Stomach (tissue), 9 donors: Measurements from ENCODE around the gene PTGDR2. TPM values are rescaled to one million over a fixed set of nuclear protein-coding genes. Genes with fewer than 3 reads are reported as not detected.

Experiments
- DNase-seq, 2 donors: peaks; one replicate each; pipeline versions ENCODE4 v3.0.0 to v3.0.0-alpha.2; 2013 to 2019
- H3K27ac ChIP-seq, 5 donors: fragments of 200-600 bp in 4 of 5; sonication (generic) in 4 of 5; one replicate each; pipeline ENCODE4 v1.5.1; 2013 to 2019; ENCODE audit warnings: mild to moderate bottlenecking in 1 of 5, moderate library complexity in 1 of 5
- H3K27me3 ChIP-seq, 3 donors: fragments of 200-600 bp; sonication (generic); one replicate each; pipeline ENCODE4 v1.5.1; 2017 to 2019; ENCODE audit warnings: mixed run types in 1 of 3
- H3K36me3 ChIP-seq, 4 donors: fragments of 200-600 bp; sonication (generic); 1 replicate in 3 of 4; 2 replicates in 1 of 4; pipeline ENCODE4 v1.5.1; 2016 to 2019
- H3K4me1 ChIP-seq, 4 donors: fragments of 200-600 bp; sonication (generic); one replicate each; pipeline ENCODE4 v1.5.1; 2016 to 2019
- H3K4me3 ChIP-seq, 4 donors: fragments of 200-600 bp; sonication (generic) in 3 of 4; one replicate each; pipeline ENCODE4 v1.5.1; 2016 to 2019; ENCODE audit warnings: mild to moderate bottlenecking in 1 of 4
- H3K9me3 ChIP-seq, 4 donors: fragments of 200-600 bp; sonication (generic); one replicate each; pipeline ENCODE4 v1.5.1; 2016 to 2019
- EP300 ChIP-seq: sonication (generic); formaldehyde crosslinking; IDR thresholded peaks from one replicate; pipeline ENCODE4 v1.6.1; 2017; ENCODE audit warnings: antibody characterized with exemption
- POLR2A ChIP-seq, 4 donors: fragments of 450-650 bp; IDR thresholded peaks; one replicate each; pipeline ENCODE4 v1.6.1; 2016; ENCODE audit warnings: antibody characterized with exemption in 4 of 4, control low read depth in 2 of 4, mild to moderate bottlenecking in 1 of 4, moderate library complexity in 1 of 4
- POLR2AphosphoS5 ChIP-seq, 3 donors: sonication (generic); formaldehyde crosslinking; IDR thresholded peaks; one replicate each; pipeline ENCODE4 v1.6.1; 2016; ENCODE audit warnings: antibody characterized with exemption in 3 of 3
- WGBS, 5 donors: extraction: QIAGEN DNeasy Blood & Tissue Kit in 3 of 5; methylation state at CpG; one replicate each; pipeline versions ENCODE4 v1.1.5 to v1.1.7; 2013 to 2018; 5-methylcytosine and 5-hydroxymethylcytosine counted together
- intact Hi-C: fragments of 100-400 bp; cut with DNase I; formaldehyde crosslinking; loops from one replicate; pipeline ENCODE4 v1.15.1; 2023; ENCODE audit warnings: low total_unique reads
- polyA plus RNA-seq, 3 donors: library from polyadenylated mRNA; stranded (reverse); fragments of 200-250 nt; gene quantifications; one replicate each; pipeline ENCODE4 v1.2.3, GENCODE V29; 2013
- total RNA-seq, 5 donors: library from RNA; depleted of rRNA; stranded (reverse); fragments of >200 nt; gene quantifications; one replicate each; pipeline versions ENCODE4 v1.1.0 to v1.2.3, GENCODE V29; 2014 to 2016
- TF ChIP-seq, protein P1 (sequence below), 7 experiments: fragments of 450-650 bp in 4 of 7; fragments of 200-600 bp in 3 of 7; sonication (generic) in 3 of 7; IDR thresholded peaks; one replicate each; pipeline ENCODE4 v1.5.1; 2016 to 2019; ENCODE audit warnings: antibody characterized with exemption in 7 of 7, control low read depth in 2 of 7, mild to moderate bottlenecking in 1 of 7
- donor health status: healthy with polysubstance abuse.
- donor health status: Bipolar disorder and iron deficiency.
- donor health status: healthy.

Gene PTGDR2
- total and polyA plus RNA-seq, 8 donors: 2.1 to 67.8 (median 12.3) TPM; not detected in 2

DNA sequence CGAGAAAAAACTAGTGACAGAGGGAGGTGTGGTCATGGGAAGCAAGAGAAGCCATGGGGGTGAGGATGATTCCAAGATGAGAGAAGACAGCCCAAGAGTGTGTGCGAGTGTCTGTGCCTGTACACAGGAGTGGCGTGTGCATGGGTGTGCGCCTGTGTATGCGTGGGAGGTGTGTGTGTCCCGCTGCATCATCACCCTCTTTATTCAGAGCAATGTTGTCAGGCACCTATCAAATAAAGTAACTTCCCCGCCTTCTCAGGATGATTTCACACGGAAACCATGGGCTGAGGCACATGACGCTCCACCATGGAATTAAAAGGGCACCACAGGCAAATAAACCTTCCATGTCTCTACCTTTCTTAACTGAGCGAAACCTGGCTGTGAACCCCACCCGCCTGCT, 46.1 kb downstream of the PTGDR2 start:
- Histone ChIP-seq H3K4me3 (no peak overlapping the region), H3K27me3 (no peaks in the 10 kb centered on the region), H3K27ac (no peak overlapping the region), H3K4me1 (no peaks in the 10 kb centered on the region), H3K36me3 (no peaks in the 10 kb centered on the region), H3K9me3 (no peaks in the 10 kb centered on the region)
- intact Hi-C loops: no loop called here
- TF ChIP-seq, protein P1, sequence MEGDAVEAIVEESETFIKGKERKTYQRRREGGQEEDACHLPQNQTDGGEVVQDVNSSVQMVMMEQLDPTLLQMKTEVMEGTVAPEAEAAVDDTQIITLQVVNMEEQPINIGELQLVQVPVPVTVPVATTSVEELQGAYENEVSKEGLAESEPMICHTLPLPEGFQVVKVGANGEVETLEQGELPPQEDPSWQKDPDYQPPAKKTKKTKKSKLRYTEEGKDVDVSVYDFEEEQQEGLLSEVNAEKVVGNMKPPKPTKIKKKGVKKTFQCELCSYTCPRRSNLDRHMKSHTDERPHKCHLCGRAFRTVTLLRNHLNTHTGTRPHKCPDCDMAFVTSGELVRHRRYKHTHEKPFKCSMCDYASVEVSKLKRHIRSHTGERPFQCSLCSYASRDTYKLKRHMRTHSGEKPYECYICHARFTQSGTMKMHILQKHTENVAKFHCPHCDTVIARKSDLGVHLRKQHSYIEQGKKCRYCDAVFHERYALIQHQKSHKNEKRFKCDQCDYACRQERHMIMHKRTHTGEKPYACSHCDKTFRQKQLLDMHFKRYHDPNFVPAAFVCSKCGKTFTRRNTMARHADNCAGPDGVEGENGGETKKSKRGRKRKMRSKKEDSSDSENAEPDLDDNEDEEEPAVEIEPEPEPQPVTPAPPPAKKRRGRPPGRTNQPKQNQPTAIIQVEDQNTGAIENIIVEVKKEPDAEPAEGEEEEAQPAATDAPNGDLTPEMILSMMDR (IDR thresholded peaks at IDR 0.05): no peak
- TF ChIP-seq POLR2AphosphoS5 (IDR thresholded peaks at IDR 0.05): no peak
- TF ChIP-seq EP300: no peak
- TF ChIP-seq POLR2A (IDR thresholded peaks at IDR 0.05): no peak
- DNase-seq: no peak
- WGBS, 5 donors: 81 to 93% (median 87%) methylated on average over 11 of the region's 11 CpGs

DNA sequence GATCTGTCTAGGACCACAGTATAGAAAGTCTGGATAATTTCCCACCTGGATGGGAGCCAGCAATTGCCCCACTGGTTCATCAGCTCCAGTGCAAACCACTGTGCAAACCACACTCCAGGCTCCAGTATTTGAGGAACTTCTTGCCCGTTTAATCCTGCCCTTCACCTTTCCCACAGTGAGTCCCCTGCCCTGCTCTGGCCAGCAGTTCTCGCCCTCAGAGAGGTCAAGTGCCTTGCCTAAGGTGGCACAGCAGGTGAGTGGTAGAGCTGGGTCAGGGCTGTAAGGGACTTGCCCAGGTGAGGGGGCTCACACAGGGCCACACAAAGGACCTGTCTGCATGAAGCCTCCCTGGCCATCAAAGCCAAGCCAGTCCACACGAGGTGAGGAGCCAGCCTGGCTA, 46.5 kb downstream of the PTGDR2 start:
- no peaks in the 10 kb centered on the region for H3K9me3 ChIP-seq
- no peak overlapping the region for H3K4me3 ChIP-seq
- 56 to 69% (median 57%) methylated on average over 3 of the region's 3 CpGs for WGBS, 5 donors
- H3K4me1 ChIP-seq: no peaks in the 10 kb centered on the region
- H3K27ac ChIP-seq: no peak overlapping the region
- no peak for DNase-seq
- H3K27me3 ChIP-seq: no peaks in the 10 kb centered on the region
- intact Hi-C loops: no loop called here
- TF ChIP-seq, protein P1 (IDR thresholded peaks at IDR 0.05): no peak
- TF ChIP-seq EP300: no peak
- no peak for TF ChIP-seq POLR2AphosphoS5 (IDR thresholded peaks at IDR 0.05)
- TF ChIP-seq POLR2A (IDR thresholded peaks at IDR 0.05): no peak
- H3K36me3 ChIP-seq: no peaks in the 10 kb centered on the region

DNA sequence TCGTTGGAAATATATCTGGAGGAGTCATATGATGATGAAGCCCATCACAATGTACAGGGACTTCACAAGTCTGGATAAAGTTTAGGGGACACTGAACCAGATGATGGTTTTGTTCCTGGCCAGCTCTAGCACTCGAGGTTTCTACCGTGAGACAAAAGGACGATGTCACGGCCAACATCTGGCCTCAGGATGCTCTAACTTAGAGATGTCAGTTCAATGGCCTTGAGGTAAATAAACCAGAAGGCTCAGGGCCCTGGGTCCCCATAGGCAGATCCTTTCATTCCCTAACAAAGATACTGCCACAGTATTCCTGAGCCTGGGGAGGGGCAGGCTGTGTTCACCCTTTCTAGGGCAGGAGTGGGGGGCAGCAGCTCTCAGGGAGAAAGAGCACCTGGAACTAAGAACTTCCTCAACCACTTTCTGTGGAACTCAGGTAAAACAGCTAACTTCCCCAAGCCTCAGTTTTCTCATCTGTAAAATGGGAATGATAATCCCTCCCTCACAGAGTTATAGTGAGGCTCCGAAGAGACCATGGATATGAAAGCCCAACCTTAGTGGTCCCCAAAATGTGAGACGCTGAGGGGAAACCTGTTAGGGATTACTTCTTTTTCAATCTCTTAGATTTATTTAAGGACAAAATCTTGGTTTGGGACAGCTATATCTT, 52.3 kb downstream of the PTGDR2 start:
- no peak overlapping the region for H3K27ac ChIP-seq
- no peak for TF ChIP-seq EP300
- no peak for TF ChIP-seq POLR2A (IDR thresholded peaks at IDR 0.05)
- TF ChIP-seq, protein P1 (IDR thresholded peaks at IDR 0.05): no peak
- no peak for TF ChIP-seq POLR2AphosphoS5 (IDR thresholded peaks at IDR 0.05)
- no peaks in the 10 kb centered on the region for H3K36me3 ChIP-seq
- H3K4me1 ChIP-seq: no peaks in the 10 kb centered on the region
- no peak overlapping the region for H3K4me3 ChIP-seq
- peaks cover 0 to 21% (median 0%) of the 10 kb centered on the region in 3 donors for H3K27me3 ChIP-seq
- WGBS, 5 donors: 76 to 85% (median 82%) methylated on average over 7 of the region's 7 CpGs
- no peak for DNase-seq
- no peaks in the 10 kb centered on the region for H3K9me3 ChIP-seq
- intact Hi-C loops: no loop called here

DNA sequence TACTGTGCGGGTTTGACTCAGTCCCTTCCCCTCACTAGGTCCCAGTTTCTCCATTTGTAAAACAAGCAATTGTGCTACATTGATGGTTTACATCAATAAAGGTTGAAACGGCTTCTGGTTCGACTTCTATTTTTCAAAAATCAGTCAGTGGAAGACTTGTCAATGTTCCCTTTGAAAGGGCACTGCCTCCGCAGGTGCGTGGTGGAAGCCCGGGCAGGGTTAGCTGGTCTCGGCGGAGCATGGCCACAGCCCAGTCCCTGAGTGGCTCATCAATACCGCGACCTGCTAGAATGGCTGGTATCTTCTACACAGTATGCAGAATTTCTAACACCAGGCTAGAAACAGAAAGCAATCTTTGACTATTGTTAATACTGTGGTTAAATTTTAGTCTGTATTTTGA, 54.6 kb downstream of the PTGDR2 start:
- Histone ChIP-seq H3K27me3 (peaks cover 0 to 32% (median 0%) of the 10 kb centered on the region in 3 donors), H3K4me3 (no peak overlapping the region), H3K4me1 (no peaks in the 10 kb centered on the region), H3K36me3 (no peaks in the 10 kb centered on the region), H3K9me3 (no peaks in the 10 kb centered on the region), H3K27ac (no peak overlapping the region)
- 88 to 92% (median 90%) methylated on average over 10 of the region's 10 CpGs for WGBS, 5 donors
- DNase-seq: no peak
- intact Hi-C loops: no loop called here
- TF ChIP-seq POLR2A (IDR thresholded peaks at IDR 0.05) (no peak), EP300 (no peak), POLR2AphosphoS5 (IDR thresholded peaks at IDR 0.05) (no peak)
- TF ChIP-seq, protein P1 (IDR thresholded peaks at IDR 0.05): no peak

Other genes starting within 250 kb of the PTGDR2 start
- 1 to 10 TPM in 4 of 5 donors, not detected in 1; 2.6 to 8.9 (median 7.5) TPM for gene MS4A8, start 156.3 kb downstream of the PTGDR2 start, total RNA-seq
- 1 to 10 TPM; 2.3 to 5.7 (median 3.7) TPM for gene MS4A8, start 156.3 kb downstream of the PTGDR2 start, polyA plus RNA-seq
- not detected for gene MS4A18, start 131.2 kb downstream of the PTGDR2 start, total RNA-seq
- gene MS4A18, start 131.2 kb downstream of the PTGDR2 start, polyA plus RNA-seq: under 1 TPM in 1 of 3 donors, not detected in 2; 0.19 TPM
- not detected for gene MS4A15, start 99.1 kb downstream of the PTGDR2 start, total RNA-seq
- gene MS4A15, start 99.1 kb downstream of the PTGDR2 start, polyA plus RNA-seq: not detected
- gene MS4A10, start 70.6 kb downstream of the PTGDR2 start, total RNA-seq: under 1 TPM in 1 of 5 donors, not detected in 4; 0.18 TPM
- gene MS4A10, start 70.6 kb downstream of the PTGDR2 start, polyA plus RNA-seq: not detected
- gene CCDC86, start 13.8 kb downstream of the PTGDR2 start, total RNA-seq: 10 to 100 TPM in 3 of 5 donors, 1 to 10 TPM in 2; 7.0 to 37.9 (median 12.9) TPM
- 10 to 100 TPM; 15.2 to 18.6 (median 17.1) TPM for gene CCDC86, start 13.8 kb downstream of the PTGDR2 start, polyA plus RNA-seq
- gene ZP1, start 11.6 kb upstream of the PTGDR2 start, total RNA-seq: under 1 TPM in 1 of 5 donors, not detected in 4; 0.72 TPM
- 1 to 10 TPM in 2 of 3 donors, under 1 TPM in 1; 0.43 to 8.6 (median 4.1) TPM for gene ZP1, start 11.6 kb upstream of the PTGDR2 start, polyA plus RNA-seq
- 10 to 100 TPM in 4 of 5 donors, 1 to 10 TPM in 1; 3.5 to 71.9 (median 41.9) TPM for gene PRPF19, start 50.6 kb upstream of the PTGDR2 start, total RNA-seq
- gene PRPF19, start 50.6 kb upstream of the PTGDR2 start, polyA plus RNA-seq: 10 to 100 TPM; 54.7 to 86.1 (median 67.2) TPM
- 10 to 100 TPM; 27.4 to 97.0 (median 80.8) TPM for gene TMEM109, start 58.2 kb upstream of the PTGDR2 start, total RNA-seq
- gene TMEM109, start 58.2 kb upstream of the PTGDR2 start, polyA plus RNA-seq: 100 to 1,000 TPM in 1 of 3 donors, 10 to 100 TPM in 2; 31.2 to 122 (median 50.1) TPM
- gene TMEM132A, start 68.5 kb upstream of the PTGDR2 start, total RNA-seq: 100 to 1,000 TPM in 1 of 5 donors, 10 to 100 TPM in 3, 1 to 10 TPM in 1; 8.4 to 142 (median 29.2) TPM
- gene TMEM132A, start 68.5 kb upstream of the PTGDR2 start, polyA plus RNA-seq: 10 to 100 TPM in 2 of 3 donors, 1 to 10 TPM in 1; 8.4 to 62.9 (median 25.2) TPM
- gene SLC15A3, start 96.2 kb upstream of the PTGDR2 start, total RNA-seq: 10 to 100 TPM in 3 of 5 donors, 1 to 10 TPM in 2; 7.9 to 29.5 (median 13.4) TPM
- 10 to 100 TPM; 25.8 to 33.6 (median 32.2) TPM for gene SLC15A3, start 96.2 kb upstream of the PTGDR2 start, polyA plus RNA-seq
- 1 to 10 TPM in 3 of 5 donors, not detected in 2; 1.6 to 2.8 (median 2.3) TPM for gene CD6, start 115.7 kb upstream of the PTGDR2 start, total RNA-seq
- gene CD6, start 115.7 kb upstream of the PTGDR2 start, polyA plus RNA-seq: 1 to 10 TPM; 1.1 to 1.2 (median 1.1) TPM
- 10 to 100 TPM in 1 of 5 donors, 1 to 10 TPM in 1, not detected in 3; 1.7 to 14.2 TPM for gene CD5, start 246.5 kb upstream of the PTGDR2 start, total RNA-seq
- 1 to 10 TPM in 1 of 3 donors, under 1 TPM in 2; 0.53 to 1.1 (median 0.75) TPM for gene CD5, start 246.5 kb upstream of the PTGDR2 start, polyA plus RNA-seq